Inflammatory macrophage treated with lipopolysaccharide for 1 hour (primary cell): ENCODE measurements around the gene SLC35F3.
"Not testable (repeated sequence)": the region's sequence is repeated elsewhere in the genome, so short reads cannot be mapped to it uniquely, and the experiment has no call there.

Experiments used
- DNase-seq, 2 donors: peaks; one replicate each; pipeline ENCODE4 v3.0.0-alpha.2; 2020 to 2022

The SLC35F3 gene

DNA sequence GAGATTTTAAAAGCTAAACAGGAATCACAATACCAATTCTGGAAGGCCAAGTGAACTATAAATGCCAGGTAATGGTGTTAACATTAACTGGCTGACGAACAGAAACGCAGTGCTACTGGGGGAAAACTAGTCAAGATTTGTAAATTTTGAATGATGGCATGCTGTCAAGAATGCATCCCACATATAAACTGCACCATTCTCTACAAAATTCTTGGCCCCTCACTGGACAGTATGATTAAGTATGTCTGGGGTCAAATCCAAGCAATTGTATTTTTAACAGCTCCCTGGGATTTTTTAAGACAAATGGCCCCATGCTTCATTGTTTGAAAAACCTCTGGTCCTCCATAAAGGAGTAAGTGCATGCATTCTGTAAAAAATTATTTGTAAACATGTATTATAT lies 395.6 kb downstream of the SLC35F3 start:
- no peak for DNase-seq

DNA sequence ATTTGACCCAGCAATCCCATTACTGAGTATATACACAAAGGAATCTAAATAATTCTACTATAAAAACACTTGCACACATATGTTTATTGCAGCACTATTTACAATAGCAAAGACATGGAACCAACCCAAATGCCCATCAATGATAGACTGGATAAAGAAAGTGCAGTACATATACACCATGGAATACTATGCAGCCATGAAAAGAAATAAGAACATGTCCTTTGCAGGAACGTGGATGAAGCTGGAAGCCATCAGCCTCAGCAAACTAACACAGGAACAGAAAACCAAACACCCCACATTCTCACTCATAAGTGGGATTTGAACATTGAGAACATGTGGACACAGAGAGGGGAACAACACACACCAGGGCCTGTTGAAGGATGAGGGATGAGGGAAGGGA lies 397.2 kb downstream of the SLC35F3 start:
- DNase-seq, result not testable (repeated sequence)

DNA sequence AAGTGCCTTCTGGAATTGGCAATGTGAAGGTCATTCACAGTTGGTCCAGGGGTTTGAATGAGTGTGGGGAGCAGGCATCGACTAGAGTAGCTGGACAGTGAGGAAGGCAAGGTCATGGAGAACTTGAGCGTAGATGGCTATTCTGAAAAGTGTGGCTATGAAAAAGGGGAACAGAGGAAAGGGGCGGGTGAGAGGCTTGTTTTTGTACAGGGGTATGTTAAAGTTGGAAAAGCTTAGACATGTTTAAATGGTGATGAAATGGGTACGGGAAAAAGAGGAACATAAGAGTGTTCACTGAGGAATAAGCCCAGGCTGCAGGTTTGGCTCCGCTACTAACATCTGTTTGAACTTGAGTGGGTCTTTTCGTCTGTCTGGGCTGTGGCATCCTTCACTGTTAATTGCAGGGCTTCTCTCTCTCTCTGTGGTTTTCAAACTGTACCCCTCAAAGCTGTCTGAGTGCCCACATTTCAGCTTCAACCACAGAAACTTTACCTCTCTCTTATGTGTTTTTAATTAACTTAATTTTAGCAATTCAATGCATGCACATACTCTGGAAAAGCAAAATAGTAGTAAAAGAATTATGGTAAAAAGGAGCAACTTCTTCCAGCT lies 398.0 kb downstream of the SLC35F3 start:
- DNase-seq, result peak; percentile 28 to 50

DNA sequence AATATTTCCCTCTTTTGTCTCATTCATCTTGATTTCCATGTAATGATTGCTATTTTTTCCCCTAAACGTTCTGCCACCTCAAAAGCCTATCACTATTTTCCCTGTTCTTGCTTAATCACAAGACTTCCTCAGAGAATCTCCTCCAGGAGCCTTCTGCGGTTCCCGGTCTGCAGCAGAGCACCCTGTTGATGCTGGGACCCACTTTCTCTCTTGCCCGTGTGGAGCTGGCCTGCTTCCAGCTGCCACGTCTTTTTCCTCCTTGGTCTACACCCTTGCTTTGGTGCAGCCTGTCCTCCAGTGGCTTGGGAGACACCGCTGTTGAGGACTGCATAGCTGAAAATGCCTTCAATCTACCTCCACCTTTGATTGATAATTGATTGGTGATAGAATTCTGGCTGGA lies 398.8 kb downstream of the SLC35F3 start:
- no peak for DNase-seq

DNA sequence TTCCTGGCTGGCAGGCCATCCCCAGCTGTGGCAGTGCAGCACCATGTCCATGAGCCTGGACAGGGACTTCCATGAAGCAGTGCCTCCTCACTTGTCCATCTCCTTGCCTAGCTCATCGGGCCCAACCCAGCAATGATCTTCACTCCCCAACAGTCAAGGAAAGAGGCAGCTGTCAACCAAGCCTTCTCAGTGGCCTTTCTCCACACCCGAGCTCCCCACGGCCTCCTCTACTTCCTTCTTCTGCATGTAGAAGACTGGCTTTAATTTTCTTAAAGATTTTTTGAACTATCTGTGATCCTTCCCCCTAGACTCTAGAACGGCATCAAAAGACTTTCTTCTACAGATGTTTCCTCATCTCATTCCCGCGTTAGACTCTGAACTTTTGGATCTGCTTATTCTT lies 403.2 kb downstream of the SLC35F3 start:
- no peak for DNase-seq

DNA sequence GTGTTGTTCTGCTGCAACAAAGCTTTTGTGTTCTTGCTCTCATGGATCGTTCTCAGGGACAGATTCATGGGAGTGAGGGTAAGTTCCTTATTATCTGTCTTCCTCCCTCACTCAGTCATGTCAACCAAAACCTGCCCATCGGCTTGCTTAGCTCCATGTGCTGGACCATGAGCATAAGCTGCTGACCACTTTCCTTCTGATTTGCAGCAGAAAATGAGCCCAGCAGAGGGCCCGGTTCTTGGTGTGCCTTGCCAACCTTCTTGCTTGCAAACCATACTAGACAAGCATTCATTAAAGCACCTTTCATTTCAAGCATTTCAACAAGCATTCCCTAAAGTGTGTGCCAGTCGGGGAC lies 404.7 kb downstream of the SLC35F3 start:
- DNase-seq, result no peak

DNA sequence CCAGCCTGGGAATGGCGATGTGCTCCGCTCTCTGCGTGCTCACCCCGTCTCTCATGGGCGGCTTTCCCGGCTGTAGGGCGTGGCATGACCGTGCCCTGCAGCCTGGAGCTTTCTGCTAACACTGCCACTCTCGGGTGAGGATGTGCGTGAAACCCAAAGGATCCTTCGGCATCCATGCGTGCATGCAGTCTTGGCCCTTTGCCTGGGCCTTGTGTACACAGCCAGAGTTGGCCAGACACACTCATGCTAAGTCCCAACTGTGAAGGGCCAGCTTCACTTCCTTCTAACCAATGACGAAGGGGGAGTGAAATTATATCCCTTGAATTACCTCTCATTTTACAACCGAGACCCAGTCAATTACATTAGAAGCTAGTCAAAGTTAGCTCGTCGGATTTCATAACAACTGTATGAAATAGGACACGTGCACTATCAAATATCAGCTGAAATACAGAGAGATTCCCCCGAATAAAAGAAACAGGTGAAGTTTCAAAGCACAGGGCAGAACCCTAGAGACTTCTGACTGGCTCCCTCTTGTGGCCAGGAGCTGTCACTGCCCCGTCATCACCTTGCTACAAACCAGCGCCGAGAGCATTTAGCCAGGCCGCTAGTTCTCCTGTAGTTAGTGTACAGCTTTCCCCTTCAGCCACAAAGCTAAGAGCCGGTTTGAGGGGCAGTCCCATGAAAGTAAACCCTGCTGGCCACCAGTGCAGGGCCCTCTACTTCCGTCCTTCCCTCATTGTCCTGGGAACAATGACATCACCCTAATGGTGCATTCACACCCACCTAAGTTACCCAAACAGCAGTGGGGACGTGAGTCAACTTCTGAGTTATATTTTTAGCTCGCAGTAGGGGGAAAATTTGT lies 405.4 kb downstream of the SLC35F3 start:
- DNase-seq, result peak; percentile 64 to 90

DNA sequence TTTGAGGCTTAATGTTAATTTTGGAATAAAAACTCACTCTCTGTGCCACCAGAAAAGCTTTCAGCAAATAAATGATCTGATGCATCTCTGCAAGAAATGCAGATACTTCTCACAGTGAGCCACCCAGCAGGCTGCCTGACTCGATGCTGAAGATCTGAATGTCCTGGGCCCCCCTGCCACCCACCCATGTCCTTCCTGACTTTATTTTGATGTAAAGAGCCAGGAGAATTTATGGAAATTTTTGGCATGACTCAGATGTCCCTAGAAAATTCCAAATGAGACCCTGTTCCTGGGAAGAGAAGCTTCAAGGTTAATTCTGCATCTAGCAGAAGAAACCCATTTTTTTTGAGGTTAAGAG lies 406.0 kb downstream of the SLC35F3 start:
- DNase-seq, result no peak

DNA sequence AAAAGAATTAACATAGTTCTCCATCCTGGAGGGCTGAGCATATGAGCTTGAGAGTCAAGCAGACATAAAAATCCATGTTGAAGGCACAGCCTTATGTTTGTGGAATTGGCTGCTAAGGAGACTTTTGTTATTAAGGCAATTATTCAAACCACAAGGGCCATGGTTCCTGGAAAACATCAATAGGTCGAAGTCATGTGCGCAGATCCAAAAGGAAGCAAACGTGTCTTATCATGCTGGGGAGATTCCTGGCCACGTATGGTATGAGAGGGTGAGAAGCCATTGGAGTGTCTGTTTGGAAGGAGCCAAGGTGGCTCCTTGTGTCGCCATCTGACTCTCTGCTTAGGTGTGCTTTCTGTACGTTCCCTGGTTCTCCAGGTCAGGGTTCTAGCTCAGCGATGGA lies 406.9 kb downstream of the SLC35F3 start:
- DNase-seq, result no peak

DNA sequence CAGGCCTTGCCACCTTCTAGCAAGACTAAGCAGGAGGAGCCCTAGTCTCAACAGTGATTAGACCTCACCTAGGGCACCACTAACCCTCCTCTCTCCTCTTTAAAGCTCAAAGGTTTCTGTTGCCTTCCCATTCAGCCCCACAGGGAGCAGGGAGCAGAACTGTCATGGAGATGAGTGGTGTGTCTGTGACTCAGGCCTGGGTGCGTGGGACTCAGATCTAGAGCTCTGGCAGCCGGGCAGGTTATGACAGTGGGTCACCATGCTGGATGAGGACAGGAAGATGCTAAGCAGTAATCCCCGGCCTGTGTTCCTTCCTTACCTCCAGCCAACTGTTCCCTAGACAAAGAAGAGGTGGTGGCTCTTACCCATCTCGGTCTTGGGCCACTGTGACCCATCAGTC lies 408.7 kb downstream of the SLC35F3 start:
- DNase-seq, result no peak

DNA sequence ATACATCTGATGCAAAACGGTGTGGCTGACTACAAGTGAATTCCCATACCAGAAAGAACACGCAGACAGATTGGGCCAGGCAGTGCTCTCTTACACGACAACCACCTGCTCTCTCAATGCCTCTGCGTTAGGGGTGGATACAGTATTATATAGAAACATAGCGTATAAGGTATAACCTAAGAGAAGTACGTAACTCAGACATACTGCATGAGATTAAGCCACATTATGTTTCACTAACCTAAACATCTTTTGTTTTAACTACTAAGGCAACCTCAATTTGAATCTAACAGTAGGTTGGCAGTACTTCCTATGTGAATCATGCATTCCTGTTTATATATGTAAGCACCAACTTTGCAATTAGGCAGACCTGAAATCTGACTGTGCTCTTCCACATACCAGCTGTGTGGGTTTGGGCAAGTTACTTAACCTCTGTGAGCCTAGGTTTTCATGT lies 410.6 kb downstream of the SLC35F3 start:
- DNase-seq, result peak in 1 of 2 donors; percentile 55

DNA sequence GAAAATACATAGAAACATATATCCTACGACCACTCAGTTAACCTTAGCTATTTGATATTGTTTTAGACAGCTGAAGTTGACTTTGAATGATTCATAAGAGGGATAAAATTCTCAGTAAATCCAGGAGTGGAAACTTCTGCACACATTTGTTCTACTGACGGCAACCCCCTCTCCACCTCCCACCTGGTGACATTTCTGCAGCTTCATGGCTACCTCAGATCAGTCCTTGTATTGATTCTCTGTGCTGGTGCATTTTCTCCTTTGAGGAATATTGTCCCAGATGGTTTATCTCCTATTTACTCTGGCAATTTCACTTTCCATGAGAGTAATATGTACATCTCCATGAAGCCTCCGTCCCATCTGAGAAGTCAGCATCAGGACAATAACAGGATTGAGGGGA lies 411.1 kb downstream of the SLC35F3 start:
- no peak for DNase-seq

DNA sequence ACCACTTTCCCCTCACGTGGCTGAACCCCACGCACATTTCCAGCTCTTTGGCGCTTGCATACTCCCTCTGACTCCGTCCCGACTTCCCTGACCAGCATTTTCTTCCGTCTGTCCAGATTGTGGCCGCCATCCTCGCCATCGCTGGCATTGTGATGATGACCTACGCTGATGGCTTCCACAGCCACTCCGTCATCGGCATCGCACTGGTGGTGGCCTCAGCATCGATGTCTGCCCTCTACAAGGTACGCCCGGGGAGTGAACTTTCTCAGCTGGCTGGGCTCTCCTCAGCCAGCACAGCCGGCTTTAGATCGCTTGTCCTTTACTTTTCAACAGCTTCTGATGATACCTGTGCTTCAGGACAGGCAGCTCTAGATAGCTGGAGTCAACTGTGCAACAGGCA lies 412.0 kb downstream of the SLC35F3 start:
- DNase-seq, result no peak

DNA sequence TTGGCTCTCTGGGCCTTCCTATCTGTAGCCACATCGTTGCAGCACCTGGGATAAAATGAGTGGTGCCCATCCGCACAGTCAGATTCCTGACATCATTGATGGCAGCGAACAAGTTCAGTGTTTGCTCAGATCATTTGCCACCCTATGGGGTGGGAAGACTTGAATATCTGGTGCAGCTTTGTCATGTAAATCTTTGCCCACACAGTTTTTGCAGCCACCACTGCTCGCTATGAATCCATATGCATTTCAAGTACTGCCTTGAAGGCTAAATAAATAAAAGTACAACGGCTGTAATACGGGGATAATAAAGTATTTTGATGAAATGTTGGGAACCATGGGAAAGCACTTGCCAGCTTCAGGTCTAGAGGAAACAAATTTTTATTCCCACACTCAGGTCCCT lies 412.5 kb downstream of the SLC35F3 start:
- DNase-seq, result no peak

DNA sequence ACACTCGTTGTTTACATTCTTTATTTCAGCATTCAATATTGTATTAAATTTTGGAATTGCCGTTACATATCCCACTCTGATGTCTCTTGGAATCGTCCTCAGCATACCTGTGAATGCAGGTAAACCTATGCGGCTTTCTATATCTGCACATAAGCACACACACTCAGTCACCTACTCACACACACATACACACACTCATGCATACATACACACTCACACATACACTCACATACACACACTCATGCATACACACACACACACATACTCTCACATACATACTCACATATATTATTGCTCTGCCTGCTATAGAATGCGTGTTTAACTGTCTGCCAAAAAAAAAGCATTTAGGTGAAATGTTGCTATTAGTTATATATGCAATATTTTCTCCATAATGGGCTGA lies 415.6 kb downstream of the SLC35F3 start:
- no peak for DNase-seq

DNA sequence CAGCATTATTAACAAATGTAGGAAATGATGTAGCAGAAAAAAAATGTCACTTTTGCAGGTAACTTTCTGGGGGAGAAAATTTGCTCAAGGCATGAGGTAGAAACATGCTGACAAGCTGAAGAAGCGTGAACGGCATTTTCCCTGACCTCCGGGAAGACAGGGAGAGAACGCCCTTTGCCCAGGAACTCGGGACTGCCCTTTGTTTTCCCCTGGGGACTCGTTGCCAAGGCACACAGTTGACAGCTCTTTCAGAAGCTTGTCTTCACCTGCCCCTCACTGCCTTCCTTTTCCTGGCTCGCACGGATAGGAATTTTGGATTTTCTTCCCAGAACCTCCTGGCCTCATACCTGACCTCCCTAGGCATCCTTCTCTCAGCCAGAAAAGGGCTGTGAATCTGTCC lies 416.1 kb downstream of the SLC35F3 start:
- no peak for DNase-seq

DNA sequence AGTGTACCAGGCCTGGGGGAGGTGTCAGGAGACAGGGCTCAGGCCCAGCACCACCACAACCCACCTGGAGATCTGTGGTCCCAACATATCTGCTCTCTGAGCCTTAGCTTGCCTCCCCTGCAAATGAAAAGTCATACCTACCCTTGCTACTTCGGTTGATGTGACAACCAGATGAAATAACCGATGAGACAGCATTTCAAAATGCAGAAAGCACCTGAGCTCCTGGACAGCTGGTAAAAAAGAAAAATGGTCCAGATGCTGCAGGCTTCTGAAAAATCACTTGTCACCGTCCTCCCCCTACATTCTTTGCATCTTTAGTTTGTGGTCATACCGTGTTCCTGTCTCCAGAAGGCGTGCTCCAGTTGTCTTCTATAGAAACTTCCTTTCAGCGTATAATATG lies 416.8 kb downstream of the SLC35F3 start:
- no peak for DNase-seq

DNA sequence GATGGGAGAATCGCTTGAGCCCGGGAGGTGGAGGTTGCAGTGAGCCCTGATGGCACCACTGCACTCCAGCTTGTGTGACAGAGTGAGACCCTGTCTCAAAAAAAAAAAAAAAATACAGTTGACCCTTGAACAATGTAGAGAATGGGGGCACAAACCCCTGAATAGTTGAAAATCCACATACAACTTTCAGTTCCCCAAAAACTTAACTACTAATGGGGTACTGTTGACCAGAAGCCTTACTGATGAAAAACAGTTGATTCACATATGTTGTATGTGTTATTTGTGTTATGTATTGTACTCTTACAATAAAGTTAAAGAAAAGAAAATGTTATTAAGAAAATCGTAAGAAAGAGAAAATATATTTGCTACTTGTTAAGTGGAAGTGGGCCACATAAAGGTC lies 417.6 kb downstream of the SLC35F3 start:
- no peak for DNase-seq

DNA sequence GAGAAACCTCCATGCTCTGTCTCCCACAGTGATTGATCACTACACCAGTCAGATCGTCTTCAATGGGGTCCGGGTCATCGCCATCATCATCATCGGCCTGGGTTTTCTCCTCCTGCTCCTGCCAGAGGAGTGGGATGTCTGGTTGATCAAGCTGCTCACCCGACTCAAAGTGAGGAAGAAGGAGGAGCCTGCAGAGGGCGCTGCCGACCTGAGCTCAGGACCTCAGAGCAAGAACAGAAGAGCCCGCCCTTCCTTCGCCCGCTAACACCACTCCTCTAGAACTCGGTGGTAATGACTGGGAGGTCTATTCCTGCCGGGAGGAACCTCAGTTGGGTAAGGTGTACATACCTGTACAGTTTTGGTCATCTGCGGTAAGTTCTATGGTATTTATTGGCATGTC lies 418.5 kb downstream of the SLC35F3 start:
- peak; percentile 42 to 80 for DNase-seq

DNA sequence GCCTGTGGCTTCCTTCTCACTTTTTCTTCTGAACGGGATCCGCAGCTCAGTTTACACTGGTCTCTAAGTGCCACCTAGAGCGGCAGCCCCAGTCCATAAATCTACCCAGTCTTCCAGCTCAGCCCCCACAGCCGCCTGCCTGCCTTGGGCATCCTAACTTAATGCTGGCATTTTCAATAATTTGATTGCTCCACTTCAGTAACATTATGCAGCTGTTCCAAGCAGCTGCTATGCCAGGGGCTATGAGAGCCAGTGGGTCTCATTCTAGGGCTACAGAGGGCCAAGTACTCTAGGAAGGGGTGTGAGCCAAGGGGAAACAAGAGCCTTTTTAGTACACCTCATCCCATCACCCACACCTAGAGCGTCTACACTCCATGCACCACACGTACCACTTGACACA lies 420.3 kb downstream of the SLC35F3 start:
- DNase-seq, result no peak

DNA sequence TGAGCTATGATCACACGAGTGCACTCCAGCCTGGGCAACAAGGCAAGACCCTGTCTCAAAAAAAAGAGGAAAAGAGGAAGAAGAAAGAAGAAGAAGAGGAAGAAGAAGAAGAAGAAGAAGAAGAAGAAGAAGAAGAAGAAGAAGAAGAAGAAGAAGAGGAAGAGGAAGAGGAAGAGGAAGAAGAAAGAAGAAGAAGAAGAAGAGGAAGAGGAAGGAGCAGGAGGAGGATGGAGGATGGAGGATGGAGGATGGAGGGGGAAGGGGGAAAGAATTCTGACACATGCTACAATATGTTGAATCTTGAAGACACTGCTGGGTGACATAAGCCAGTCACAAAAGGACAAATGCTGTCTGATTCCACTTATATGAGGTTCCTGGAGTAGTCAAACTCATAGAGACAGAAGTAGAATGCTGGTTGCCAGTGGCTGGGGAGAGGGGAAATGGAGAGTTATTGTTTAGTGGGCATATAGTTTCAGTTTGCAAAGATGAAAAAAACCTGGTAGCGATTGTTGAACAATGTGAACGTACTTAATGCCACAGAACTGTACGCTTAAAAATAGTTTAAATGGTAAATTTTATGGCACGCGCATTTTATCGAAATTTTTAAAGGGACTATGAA lies 421.5 kb downstream of the SLC35F3 start:
- no peak for DNase-seq

DNA sequence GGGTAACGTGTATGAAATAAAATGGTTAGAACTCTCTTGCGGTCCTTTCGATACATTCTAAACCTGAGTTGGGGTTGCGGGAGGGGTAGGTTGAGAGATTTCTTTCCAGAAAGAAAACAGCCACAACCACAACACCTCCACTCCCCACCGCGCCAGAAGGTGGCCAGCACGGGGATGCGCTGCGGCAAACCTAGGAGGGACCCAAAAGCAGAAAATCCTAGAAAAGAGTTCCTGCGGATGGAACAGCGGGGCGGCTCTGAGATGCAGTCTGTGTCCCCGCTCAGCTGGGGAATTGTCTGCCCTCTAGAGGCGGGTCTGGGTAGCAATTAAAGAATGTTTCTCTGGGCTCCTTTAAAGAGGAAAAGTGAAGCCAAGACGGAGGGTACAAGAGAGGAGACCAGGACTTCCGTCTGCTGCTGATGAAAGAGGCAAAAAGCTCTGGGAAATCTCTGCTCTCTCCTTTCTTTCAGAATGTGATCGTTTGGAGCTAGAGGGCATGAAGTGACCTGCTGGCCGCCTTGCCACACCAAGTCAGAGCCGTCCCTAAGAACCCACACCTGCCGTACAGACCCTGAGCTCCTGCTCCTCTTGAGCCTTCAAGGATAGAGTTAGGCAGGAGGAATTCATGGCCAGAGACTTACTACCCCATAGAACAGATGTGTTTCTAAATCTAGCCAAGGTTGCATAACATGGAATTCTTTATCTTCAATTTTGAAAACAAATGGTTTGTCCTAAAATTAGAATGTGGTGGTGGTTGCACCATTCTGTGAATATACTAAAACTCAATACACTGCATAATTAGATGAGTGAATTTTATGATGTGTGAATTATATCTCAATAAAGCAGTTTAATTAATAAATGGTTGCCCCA lies 422.3 kb downstream of the SLC35F3 start:
- DNase-seq, result peak; percentile 51 to 84

DNA sequence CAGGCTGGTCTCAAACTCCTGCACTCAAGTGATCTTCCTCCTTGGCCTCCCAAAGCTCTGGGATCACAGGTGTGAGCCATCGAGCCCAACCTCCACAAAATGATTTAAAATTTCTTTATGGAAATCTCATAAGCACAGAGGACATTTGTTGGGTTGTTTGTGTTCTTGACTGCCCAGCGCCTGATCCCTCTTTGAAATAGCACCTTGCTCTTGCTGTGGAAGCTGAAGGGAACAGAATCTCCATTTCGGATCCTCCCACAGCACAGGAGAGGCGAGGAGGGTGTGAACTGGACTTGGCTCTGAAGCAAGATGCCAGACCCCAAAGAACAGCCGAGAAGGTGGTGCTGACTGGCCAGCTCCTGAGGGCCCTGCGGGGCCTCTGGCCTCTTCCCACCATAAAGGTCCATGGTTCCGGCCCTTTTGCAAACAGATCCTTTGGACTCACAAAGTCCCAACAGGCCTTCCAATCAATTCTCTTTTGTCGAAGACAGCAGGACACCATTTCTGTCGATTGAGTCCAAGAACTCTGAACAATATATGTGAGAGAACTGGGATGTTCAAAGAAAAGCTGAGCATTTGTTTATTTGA lies 423.2 kb downstream of the SLC35F3 start:
- no peak for DNase-seq
